ENCODE results near the gene ERI3. TPM values are rescaled to one million over a fixed set of nuclear protein-coding genes. Genes with fewer than 3 reads are reported as not detected.

The ERI3 gene
- total and polyA plus RNA-seq, 9 of the 15 experiments (the other 6 are each of a cell fraction or from before 2014, with no cell fraction given) = 47.8 to 93.4 (median 67.2) TPM

GRCh38 chr1:44218503-44219300, 136.4 kb downstream of the ERI3 start:
- FAIRE-seq = no peak
- Histone ChIP-seq H3K9ac (ENCODE audit: insufficient read depth in 1 of 2, low read depth in 2 of 2, low read length in 2 of 2) (no peak overlapping the region), H3K79me2 (ENCODE audit: control insufficient read depth, insufficient read depth, low read length) (peaks cover 2% of the 10 kb centered on the region; the same call in 2 of the 3 replicates), H2AFZ (ENCODE audit: low read depth, low read length) (no peak overlapping the region), H3K9me1 (ENCODE audit: control insufficient read depth, insufficient read depth, low read length) (peaks cover 5% of the 10 kb centered on the region), H3K9me3 (replicated peaks; ENCODE audit: control insufficient read depth, insufficient read depth, low read depth, low read length) (no peaks in the 10 kb centered on the region), H4K20me1 (replicated peaks; ENCODE audit: control insufficient read depth, insufficient read depth, low read length) (no peaks in the 10 kb centered on the region; the same call in 1 of the 2 replicates), H3K4me1 (replicated peaks in 1 of 2; ENCODE audit: control insufficient read depth in 2 of 2, insufficient read depth in 2 of 2, low read length in 2 of 2) (peaks cover 4 to 9% of the 10 kb centered on the region in 2 experiments; a peak in 4 of 5 replicates), H3K36me3 (ENCODE audit: control insufficient read depth, insufficient read depth, low read length) (peaks cover 75% of the 10 kb centered on the region), H3K27me3 (ENCODE audit: control insufficient read depth in 2 of 2, insufficient read depth in 2 of 2, low read length in 2 of 2) (no peaks in the 10 kb centered on the region), H3K27ac (ENCODE audit: extremely low read depth, low read depth, low read length) (no peak overlapping the region), H3K4me3 (no peak overlapping the region), H3K4me2 (ENCODE audit: insufficient read depth, low read length) (no peak overlapping the region)
- ChIA-PET CTCF (ENCODE audit: low intra/inter-chr PET ratio) (interaction anchor here (0.6 to 2.6 kb wide), 4 partner anchors 76 to 436 kb away, joined by 3 to 18 read pairs (median 7); no protein-coding TSS in a partner anchor), POLR2A (interaction anchor here (0.6 to 2.0 kb wide), 8 partner anchors 16 to 432 kb away, joined by 3 to 8 read pairs (median 3); no protein-coding TSS in a partner anchor)
- no peak for ATAC-seq
- no TSS peak for BruUV-seq (replicated peaks)
- in situ Hi-C loops (cut with MboI) (loop anchor here (5.0 kb wide), 1 partner anchor 74 kb away; no protein-coding TSS in a partner anchor), intact Hi-C loops (cut with micrococcal nuclease) (loop anchor here (10.0 kb wide), 1 partner anchor 436 kb away; no protein-coding TSS in a partner anchor)
- 89% methylated on average over 23 of the region's 24 CpGs for WGBS (ENCODE audit: insufficient coverage, low coverage, missing lambda C conversion rate)
- peak in 1 of 4 experiments; percentile 4 for DNase-seq (ENCODE audit: extremely low read depth in 1 of 4, low spot score in 3 of 4)
- no peak for TF ChIP-seq STAT6 (CRISPR knock-in tag; IDR thresholded peaks at IDR 0.05)
- no peak for TF ChIP-seq ZNF785 (CRISPR knock-in tag; IDR thresholded peaks at IDR 0.05)
- TF ChIP-seq COPS2 (conservative IDR thresholded peaks at IDR 0.05) = no peak
- no peak for TF ChIP-seq ZNF511 (CRISPR knock-in tag; IDR thresholded peaks at IDR 0.05)
- TF ChIP-seq HCFC1 (IDR thresholded peaks at IDR 0.05; ENCODE audit: low read depth, low read length) = no peak
- 0 out of 6 replicates have a peak, but pooled peaks of 1 of the 3 experiments have one; percentile 25 for TF ChIP-seq ZBTB11 (CRISPR knock-in tag; IDR thresholded peaks at IDR 0.05)
- no peak for TF ChIP-seq SFPQ (IDR thresholded peaks at IDR 0.05; ENCODE audit: low read depth, low read length)
- TF ChIP-seq TSC22D4 (tag; IDR thresholded peaks at IDR 0.05) = no peak
- no peak for TF ChIP-seq MCM2 (IDR thresholded peaks at IDR 0.05; ENCODE audit: low read depth)
- TF ChIP-seq POLR2A (conservative IDR thresholded peaks at IDR 0.05) = 0 out of 2 replicates have a peak, but pooled peaks have one; percentile 14
- no peak for TF ChIP-seq EP300 (IDR thresholded peaks at IDR 0.05; ENCODE audit: low read length)
